GM13977 (cell line): ENCODE results near the gene KCNH3.

Source experiments
- DNase-seq: peaks from one replicate; pipeline ENCODE4 v3.0.0; 2012; ENCODE audit warnings: low spot score
- CTCF ChIP-seq: IDR thresholded peaks from 2 replicates; pipeline ENCODE4 v1.5.1; 2012; ENCODE audit warnings: mild to moderate bottlenecking, control low read depth; ENCODE audit not compliant: insufficient read depth; ENCODE audit errors: extremely low read depth, missing control alignments
- in situ Hi-C: fragments of 300-500 bp; cut with MboI; formaldehyde crosslinking; loops from one replicate; pipeline ENCODE4 v1.12.0; 2022; ENCODE audit warnings: low sequenced_read_pairs, low pct_unique_long_range_greater_than_20kb, mixed read lengths, inconsistent platforms; ENCODE audit not compliant: unreplicated experiment

KCNH3 gene

DNA sequence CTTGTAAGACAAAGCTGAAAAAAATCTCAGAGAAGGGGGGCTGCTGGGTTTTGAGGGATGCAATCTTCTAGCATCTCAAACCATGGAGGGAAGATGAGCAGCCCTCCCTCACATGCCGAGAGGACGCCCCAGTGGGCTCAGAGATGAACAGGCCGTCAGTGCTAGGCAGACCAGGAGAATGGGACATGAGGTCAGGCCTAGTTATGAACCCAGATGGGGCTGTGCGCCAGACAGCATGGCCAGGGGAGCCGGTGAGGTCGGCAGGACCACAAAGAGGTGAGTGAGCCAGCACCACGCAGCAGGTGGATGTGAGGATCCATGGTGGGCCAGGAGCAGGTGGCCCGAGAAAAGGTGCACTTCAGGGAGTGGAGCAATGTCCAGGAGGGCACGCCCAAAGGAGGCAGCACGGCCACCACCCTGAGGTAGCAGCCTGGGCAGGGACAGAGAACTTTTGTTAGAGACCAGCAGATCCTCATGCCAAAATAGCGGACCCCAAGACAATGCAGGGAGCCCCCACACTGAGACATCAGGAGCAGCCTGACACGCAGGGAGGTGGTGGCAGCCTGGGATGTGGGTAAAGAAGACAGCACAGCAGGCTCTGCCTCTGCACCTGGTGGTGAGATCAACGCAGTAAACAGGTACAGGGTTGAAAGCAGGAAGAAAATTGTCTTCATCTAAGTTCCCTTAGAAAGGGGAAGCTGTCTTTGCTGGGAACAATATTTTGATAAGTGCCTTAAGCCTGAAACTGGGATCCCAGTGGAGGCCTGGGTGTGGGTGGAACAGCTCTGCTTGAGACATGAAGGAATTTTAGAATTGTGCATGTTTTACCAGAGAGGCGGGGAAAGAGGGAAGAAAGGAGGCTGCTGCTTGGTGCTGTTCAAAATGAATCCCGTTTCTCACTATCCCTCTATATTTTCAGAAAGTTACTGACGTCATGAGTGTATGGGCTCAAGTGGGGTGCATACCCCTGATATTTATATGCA lies 46.9 kb downstream of the KCNH3 start:
- in situ Hi-C loops = no loop called here

GRCh38 chr12:49587174-49587908 lies 48.5 kb downstream of the KCNH3 start:
- DNase-seq = no peak
- no peak for TF ChIP-seq CTCF
- in situ Hi-C loops = no loop called here

More for the DNA sequence above, 46.9 kb downstream of the KCNH3 start:
- no peak for DNase-seq
- no peak for TF ChIP-seq CTCF

DNA sequence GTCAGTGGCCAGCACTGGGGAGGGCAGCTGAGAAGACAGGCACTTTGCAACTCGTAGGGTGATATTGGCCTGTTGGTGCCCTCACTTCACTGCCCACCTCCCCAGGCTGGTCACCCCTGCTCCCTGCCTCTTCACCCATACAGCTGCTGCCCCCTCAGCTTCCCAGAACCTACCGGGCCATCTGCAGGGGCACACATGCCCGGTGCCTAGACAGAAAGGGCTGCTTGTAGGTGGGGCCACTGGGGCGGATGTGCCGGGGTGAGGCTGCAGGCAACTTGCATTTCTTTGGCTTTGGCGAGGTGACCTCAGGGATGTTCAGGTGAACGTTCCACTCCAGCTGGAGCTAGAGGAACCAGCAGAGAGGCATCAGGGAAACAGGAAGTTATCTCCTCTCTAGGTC lies 49.5 kb downstream of the KCNH3 start:
- in situ Hi-C loops = no loop called here
- no peak for TF ChIP-seq CTCF
- DNase-seq = no peak

DNA sequence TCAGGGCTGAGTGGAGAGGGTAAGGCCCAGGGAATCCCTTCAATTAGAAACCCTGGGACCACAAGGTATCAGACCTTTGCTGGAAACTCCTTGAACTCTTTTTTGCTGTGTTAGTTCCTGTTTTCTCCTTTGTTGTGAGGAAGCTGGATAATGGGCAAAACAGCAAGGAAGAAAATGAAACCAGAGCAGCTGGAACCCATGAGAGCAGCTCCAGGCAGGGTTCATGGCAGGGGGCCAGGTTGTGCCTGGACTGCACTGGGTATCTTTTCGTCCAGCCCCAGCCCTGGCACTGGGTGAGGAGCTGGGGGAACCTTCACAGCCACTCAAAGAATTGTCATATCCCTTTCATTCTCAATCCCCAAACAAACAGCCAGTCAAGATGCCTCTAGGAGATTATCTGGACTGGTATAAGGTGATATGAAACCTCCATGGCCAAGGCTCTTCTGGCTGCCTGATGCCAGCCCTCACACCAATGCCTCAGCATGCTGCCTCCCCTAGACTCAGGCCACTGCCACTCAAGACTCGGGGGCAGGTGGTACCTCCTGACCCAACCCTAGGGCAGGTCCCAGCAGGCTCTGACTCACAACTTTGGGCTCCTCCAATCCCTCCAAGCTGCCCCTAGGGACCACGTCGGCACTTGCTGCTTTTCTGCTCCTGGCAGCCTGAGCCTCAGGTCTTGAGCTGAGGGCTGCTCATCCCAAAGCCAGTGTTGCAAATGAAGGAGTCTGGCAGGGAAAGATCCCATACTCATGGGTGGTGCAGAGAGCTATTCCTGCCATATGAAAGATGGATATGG lies 50.1 kb downstream of the KCNH3 start:
- in situ Hi-C loops = no loop called here
- no peak for DNase-seq
- no peak for TF ChIP-seq CTCF

DNA sequence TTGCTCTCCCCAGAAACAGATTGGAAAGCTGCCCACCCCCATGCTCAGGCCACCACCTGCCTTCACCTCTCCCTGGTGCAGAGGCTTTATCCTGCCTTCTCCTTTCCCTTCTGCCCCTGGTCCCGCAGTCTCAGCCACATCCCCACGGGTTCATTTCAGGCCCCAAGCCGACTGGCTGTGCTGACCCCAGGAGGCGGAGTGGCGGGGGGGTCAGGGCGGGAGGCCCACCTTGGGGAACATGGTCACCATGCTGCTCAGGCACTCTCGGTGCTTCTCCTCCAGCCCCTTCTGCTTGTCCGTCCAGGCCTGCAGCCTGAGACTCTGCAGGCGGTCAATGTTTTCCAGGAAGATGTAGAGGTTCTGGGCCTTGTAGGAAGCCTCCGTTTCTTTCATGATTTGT lies 59.7 kb downstream of the KCNH3 start:
- TF ChIP-seq CTCF = no peak
- in situ Hi-C loops = no loop called here
- DNase-seq = no peak

GRCh38 chr12:49599961-49600360 lies 61.1 kb downstream of the KCNH3 start:
- no peak for DNase-seq
- no peak for TF ChIP-seq CTCF
- in situ Hi-C loops = no loop called here
